Midbrain (tissue), 1 donor: ENCODE results near the gene DDX1.

Experiments used
- DNase-seq: peaks from one replicate; lab custom pipeline; 2025; lab: John Stamatoyannopoulos, UW

The DDX1 gene

DNA sequence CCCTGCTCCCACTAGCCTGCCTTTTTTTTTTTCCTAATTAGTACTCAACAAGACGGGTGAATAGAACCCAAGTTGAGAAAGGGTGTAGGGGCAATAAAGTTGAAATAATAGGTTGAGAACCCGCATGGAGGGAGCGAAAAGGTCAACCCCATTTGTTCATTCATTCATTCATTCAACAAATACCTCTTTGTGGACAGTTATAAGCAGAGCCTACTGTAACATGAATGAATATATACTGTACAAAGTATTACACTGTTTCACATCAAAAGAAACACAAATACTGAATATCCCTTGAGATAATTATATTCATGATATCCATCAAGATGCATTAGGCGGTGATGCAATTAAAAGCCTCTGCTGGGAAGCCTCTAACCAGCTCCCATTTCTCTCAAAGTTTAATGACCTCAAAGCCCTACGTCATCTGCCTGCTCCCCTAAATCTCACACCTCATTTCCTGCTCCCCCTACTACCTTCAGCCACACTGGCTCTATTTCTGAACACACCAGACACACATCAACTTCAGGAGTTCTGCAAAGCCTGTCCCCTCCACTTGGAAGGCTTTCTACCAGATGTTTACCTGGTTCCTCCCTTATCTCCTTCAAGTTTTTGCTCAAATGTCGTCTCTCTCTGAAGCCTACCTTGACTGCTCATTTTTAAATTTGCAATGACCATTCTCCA, 29.2 kb upstream of the DDX1 start:
- DNase-seq = no peak

DNA sequence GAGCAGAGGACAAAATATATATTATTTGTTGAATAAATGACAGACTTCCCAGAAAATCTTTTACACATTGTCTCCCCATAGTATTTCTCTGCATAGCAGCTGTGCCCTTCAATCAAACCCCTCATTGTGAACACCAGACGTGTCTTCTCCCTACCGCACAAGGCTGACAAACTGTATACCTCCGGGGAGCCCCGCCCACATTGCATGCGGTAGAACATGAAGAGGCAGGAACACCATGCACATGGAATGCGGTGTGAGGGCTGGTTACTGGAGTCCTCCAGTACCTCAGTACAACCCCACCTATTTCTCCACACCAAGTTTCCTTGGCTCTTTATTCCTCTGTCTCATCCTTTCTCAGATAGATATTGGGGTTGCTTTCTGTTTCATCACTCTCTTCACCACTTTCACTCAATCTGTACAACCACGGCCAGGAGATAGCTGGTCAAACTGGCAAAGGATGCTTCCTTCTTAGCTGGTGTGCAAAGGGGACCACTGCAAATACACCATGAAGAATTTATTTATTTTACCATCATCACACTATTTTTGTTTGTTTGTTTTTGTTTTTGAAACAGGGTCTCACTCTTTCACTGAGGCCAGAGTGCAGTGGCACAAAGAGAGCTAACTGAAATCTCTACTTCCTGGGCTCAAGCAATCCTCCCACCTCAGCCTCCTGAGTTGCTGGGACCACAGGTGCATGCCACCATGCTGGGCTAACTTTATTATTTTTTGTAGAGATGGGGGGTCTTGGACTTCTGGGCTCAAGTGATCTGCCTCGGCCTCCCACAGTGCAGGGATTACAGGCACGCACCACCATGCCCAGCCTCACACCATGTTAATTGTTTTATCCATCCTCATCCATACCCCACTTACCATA, 28.2 kb upstream of the DDX1 start:
- DNase-seq = no peak

DNA sequence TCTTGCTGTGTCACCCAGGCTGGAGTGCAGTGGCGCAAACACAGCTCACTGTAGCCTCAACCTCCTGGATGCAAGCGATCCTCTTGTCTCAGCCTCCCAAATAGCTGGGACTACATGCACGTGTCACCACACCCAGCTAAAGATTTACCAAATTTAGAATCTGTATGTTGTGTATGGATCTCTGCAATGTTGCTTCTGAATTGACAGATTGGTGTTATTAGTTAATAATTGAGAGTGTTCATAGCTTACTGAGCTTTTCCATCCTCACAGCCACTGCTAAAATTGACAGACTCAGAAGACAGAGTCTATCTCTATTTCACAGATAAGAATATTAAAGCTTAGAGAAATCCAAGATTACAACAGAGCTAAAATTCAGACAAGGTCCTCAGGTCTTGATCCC, 26.3 kb upstream of the DDX1 start:
- no peak for DNase-seq

DNA sequence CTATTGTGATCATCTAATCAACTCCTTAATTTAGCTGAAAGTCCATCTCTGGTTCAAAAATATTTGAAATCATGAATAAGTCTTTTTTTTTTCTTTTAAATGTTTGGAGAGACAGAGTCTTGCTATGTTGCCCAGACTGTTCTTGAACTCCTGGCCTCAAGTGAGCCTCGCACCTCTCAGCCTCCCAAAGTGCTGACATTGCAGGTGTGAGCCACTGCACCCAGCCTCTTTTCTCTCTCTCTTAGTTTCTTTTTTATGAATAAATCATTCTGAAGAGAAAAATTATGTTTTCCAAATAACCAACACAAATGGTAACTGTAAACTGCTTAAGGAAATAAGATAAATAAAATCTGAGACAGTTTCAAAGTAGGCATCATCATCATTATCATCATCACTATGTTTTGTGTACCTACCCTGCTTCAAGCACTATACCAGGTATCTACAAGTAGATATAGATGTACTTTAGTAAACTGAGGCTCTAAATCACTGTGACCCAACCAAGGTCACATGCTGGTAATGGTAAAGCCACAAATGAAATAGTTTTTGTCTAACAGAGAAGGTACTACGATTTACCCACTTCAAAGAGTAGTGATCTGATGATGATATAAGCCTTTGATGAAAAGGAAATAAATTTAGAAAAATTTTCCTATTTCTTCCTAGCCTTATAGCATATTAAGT, 25.5 kb upstream of the DDX1 start:
- DNase-seq = no peak

DNA sequence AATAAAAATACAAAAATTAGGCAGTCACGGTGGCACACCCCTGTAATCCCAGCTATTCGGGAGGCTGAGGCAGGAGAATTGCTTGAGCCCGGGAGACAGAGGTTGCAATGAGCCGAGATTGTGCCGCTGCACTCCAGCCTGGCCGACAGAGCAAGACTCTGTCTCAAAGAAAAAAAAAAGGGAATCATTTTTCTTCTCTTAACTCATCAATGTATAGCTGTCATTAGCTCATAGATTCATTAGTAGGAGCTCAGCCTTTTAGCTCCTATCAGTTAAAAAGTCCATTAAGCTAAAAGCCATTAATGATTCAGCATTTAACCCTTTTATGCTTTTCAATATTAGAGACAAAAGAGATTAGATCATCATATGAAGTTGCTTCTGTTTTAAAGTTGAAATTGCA, 24.8 kb upstream of the DDX1 start:
- no peak for DNase-seq

DNA sequence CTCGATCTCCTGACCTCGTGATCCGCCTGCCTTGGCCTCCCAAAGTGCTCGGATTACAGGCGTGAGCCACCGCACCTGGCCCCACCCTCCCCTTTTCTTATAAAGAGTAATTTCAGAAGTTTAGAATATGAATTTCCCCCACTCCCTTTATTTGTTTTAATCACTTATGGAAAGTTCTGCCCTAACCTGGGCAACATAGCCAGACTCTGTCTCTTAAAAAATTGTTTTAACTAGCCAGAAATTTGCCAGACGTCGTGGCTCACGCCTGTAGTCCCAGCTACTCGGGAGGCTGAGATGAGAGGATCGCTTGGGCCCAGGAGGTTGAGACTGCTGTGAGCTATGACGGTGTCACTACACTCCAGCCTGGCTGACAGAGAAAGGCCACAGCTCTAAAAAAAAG, 22.8 kb upstream of the DDX1 start:
- DNase-seq = no peak

DNA sequence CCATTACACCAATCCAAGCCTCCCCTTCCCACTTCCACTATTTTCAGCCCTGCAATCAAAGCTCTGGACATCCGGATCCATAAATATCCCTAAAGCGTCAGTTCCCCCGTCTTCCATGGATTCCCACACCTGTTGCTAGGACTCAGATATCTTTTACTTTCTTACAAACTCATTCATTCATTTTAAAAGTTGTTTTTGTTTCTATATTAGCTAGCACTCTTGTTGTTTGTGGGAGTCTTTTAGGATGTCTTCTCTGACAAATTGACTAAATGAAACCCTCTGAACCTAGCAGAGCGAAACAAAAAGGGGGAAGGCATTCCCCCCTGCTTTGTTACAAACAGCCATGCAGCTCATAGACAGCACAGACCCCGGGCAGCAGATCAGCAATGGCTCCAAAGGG, 21.6 kb upstream of the DDX1 start:
- no peak for DNase-seq

DNA sequence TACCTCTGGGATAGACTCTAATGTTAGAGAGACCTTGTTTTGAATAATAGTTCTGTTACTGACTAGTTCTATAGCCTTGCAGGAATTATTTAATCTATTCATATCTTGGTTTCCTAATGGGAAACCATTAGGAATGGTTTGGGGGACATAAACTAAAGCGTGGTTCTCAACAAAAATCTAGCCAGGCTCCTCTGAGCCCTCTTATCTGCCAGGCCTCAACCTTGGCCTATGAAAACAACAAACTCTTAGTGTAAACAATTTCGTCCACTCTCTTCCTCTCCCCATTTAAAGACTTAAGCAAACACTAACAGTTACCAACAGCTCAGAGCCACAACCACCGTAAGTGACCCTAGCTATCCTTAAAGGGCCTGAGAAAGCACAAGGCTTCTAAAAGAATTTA, 19.9 kb upstream of the DDX1 start:
- DNase-seq = no peak

DNA sequence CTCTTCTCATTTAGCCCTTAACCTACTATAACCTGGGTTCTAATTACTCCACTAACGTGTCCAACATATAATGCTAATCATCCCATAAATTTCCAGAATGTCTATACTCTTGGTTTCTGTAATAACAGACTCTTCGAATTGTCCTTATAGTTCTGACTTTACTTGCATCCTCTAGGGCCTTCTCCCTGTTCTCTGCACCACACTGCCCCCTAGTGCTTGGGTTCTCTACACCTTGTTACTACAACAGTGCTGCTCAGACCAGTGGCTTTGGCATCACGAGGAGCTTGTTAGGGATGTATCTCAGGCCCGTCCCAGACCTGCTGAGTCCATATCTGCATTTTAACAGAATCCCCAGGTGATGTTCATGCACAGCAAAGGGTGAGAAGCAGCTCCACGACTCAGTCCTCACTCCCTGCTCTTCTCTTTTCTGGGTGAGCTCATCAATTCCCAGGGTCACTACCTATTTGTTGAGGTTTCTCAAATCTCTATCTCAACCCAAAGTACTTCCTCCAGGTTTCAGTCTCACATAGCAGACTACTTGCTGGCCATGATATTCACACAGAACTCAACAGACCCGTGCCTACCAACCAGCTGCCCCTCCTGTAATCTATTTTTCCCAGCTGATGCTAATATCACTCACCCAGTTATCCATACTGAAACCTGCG, 14.5 kb upstream of the DDX1 start:
- DNase-seq = peak; percentile 79

DNA sequence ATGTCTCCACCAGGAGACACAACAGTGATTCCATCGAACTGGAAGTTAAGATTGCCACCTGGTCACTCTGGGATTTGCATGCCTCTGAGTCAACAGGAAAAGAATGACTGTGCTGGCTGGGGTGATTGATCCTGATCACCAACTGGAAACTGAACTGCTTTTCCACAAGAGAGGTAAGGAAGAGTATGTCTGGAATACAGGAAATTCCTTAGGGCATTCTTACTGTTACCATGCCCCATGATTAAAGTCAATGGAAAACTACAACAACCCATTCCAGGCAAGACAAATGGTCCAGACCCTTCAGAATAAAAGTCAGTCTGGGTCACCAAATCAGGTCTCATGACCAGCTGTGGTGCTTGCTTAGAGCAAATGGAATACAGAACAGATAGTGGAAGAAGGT, 12.0 kb upstream of the DDX1 start:
- no peak for DNase-seq

DNA sequence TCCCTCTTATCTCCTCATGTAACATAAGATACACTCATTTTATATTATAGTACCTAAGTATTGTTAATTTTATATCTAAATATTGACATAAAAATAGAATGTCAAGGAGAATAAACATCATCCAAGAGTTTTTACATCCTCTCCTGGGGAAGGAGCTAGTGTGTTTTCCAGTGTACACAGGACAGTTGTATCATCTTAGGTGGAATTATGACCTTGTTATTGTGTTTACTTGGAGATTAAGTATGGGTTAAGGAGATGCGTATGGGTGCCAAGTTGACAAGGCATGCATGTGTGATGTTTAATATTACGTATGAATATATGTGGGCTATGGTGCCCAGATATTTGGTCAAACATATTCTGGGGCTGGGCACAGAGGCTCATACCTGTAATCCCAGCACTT, 11.2 kb upstream of the DDX1 start:
- no peak for DNase-seq

DNA sequence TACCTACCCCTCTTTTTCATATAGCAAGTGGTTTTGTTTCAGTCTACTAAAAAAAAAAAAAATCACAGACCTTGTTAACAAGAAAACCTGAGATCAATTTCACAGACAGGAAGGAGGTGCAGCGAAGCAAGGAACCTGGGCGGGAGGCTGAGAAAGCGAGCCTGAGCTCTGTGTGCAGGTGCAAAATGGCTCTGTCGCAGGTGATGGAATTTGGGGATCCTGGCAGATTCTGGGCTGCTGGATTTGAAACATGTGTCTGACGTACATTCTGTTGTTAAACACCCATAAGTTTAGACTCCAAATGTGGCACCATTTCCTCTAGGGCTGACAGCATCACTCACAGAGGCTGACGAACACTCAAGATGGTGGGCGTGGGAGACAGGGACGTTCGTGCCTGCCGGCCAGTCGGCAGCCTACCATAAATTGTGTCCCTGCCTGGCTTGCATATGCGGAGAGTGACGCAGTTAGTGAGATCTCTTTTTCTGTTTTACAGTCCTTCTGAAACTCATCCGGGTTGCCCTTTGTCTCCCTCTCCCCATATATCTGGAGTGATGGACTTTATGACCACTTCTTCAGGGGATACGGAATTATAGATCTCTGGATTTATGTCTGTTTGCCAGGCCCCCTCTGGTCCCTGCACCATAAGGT, 8.8 kb upstream of the DDX1 start:
- DNase-seq = no peak

DNA sequence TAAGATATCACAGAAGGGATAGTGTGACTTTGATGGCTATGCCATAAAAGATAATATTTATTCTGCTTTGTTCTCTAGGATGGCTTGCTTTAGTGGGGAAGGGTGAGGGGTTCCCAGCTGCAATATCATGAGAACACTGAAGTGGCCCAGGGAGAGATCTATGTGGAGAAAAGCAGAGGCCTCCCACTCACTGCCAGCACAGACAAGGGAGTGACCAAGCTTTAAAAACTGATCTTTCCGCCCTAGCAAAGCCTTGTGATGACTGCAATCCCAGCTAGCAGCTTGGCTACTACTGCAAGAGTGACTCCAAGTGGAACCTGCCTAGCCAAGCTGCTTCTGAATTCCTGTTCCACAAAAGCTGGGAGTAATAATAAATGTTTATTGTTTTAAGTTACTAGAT, 7.8 kb upstream of the DDX1 start:
- DNase-seq = no peak

DNA sequence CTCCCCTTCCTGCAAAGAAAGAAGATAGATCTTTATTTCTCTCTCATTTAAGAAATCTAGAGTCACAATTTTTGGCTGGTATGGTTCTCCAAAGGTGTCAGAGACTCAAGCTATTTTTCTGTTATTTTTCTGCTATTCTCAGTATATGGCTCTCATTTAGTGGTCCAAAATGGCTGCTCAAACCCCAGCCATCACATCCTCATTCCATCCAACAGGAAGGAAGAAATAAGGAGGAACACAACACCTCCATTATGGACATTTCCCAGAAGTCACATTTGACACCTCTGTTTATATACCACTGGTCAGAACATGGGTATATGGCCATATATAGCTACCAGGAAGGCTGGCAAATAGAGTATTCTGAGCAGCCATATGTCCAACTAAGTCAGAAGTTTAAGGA, 7.4 kb upstream of the DDX1 start:
- no peak for DNase-seq

DNA sequence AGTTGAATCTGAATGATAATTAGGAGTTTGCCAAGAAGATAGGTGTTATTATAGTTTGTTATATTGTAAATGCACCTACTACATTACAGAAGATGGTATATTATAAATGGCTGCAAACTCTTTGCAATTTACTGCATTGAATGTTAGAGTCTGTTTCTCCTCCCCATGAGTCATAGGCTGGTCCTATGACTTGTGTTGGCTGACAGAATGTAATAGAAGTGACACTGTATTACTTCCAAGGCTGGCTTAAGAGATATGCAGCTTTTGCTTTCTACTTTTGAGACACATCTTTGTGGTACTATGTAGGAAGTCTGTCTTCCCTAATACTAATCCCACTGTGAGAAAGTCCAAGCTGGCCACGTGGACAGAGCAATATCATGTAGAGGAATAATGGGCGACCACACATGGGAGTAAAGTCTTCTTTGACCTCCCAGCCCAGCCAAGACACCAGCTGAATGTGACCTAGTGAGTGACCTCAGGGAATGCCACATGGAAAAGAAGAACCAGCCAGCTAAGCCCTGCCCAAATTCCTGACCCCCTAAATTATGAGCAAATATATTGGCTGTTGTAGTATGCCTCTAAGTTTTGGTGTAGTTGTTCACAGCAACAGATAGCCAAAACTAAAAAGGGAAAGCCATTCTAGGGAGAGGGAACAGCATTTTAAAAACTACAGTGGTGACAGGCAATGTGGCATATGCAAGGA, 6.8 kb upstream of the DDX1 start:
- no peak for DNase-seq

DNA sequence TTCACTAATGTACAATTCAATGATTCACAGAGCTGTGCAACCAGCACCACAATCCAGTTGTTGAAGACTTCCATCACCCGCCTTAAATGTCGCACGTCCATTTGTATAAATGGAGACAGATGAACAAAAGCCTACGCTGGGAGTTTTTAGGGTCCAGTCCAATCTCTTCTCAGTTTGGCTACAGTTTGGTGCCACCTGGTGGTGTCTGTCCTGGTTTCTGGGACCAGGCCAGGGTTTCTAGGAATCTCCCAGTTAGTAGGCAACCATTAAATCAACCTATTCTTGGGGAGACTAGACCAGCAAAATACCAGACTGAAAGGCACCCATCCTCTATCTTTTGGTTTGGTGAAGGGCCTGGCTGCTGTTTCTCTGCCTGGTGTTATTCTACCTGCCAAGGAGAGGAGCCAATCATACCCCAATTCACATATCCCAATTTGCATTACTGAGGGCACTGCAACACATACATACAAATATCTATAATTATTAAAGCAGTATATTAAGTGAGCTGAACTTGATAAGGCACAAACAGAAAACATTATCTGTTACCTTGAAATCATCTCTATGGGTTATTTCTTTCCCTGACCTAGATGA, 3.2 kb upstream of the DDX1 start:
- DNase-seq = peak; percentile 56

DNA sequence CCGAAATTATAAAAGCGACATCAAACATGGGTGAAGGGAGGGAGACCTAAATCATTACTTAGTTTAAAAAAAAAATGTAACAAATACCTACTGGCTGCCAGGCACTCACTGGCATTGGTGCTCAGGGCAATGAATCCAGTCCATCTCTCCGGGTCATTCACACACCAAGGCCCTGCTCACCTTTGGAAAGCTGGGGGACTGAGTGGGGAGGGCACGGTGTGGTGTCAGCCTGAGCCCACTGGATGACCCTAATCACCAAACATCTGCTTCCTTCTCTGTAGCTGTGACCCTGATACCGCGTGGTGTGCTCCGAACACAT, 336 bp upstream of the DDX1 start:
- DNase-seq = no peak

DNA sequence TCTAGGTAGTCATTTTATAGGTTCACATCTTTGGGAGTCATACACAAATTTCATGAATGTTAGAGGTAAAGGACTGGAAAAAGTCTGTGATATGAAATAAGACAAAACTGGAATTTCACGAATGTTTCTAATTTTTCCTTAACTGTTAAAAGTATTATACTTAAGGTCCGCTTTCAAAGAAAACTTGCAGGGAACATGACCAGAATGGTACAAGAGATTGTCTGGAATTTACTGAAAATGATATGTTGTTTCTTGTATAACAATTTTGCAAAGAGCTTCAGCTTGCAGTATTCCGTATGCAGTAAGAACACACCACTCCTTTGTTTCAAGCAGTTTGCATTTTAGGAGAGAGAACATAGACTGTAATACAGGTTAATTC, 1.6 kb downstream of the DDX1 start:
- DNase-seq = no peak

DNA sequence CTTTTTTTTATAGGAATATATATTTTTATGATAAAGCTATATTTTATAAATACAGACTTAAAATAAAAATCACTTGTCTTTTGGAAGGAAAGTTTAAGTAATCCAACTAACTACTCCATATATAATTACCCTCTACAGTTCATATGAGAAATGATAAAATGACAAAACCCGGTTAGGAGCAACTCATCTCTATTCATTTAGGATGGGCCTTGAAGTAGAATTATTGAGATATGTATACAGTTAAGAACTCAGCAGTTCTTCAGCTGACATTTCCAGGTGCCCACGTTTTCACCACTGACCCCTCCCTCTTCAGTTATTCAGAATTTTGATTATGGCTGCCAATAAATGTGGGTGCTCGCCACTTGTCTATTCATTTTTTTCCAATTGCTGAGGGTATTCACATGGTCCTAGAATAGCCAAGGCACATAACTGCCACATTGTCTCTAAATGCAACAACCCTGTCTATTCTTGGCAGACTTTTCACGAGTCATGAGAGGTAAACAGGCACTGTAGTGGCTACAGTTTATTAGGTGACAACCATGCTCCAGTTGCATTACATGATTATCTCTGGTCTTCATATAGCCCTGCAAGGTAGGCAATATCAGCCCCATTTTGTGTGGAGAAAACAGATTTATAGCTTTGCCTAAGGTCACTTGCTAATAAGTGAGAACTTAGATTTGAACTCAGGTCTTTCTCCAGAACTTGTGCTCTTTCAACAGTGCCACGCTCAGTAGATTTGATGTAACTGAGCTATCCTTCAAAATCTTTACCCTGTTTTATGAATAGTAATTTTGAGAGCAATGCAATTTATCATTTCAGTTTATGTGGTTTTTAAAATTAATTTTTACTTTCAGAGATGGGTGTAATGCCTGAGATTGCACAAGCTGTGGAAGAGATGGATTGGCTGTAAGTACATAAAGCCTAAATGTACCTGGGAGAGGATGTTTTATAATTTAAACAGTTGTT, 2.9 kb downstream of the DDX1 start:
- DNase-seq = no peak

DNA sequence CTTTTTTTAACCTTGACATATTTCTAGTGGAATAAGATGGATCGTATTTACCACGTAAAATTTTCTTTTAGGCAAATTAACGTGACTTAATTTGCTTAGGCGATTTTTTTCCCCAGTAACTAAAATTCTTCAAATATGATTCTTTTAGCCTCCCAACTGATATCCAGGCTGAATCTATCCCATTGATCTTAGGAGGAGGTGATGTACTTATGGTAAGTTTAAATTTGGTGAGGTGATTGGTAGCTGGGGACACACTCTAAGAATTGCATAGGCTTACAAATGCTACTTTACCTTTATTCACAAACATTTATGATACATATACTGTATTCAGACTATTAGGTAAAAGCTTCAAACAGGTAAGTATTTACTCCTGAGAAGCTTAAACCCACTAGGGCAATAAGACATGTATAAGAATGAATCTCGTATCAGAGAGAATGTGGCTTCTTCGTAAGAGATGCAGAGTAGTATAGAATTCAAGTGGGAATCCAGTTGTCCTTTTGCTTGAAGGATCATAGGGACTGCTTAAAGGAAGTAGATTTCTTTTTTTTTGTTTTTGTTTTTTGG, 3.8 kb downstream of the DDX1 start:
- no peak for DNase-seq
